PFSK-1 (cell line): ENCODE measurements around the gene ZNF746.

Source experiments
- POLR2AphosphoS5 ChIP-seq: IDR thresholded peaks from 2 replicates; pipeline ENCODE4 v1.6.1; 2012; ENCODE audit warnings: low read depth, mild to moderate bottlenecking, control low read depth, low read length, moderate library complexity
- SIN3A ChIP-seq: IDR thresholded peaks from 2 replicates; pipeline ENCODE4 v1.6.1; 2012; ENCODE audit warnings: mild to moderate bottlenecking, low read length, moderate library complexity, borderline replicate concordance; ENCODE audit not compliant: insufficient read depth
- TF ChIP-seq, protein P1 (sequence below), 2 experiments: IDR thresholded peaks; 2 replicates each; pipeline versions ENCODE4 v1.6.1 to v1.8.0; 2011 to 2012; ENCODE audit warnings: low read depth in 2 of 2, low read length in 2 of 2, control low read depth in 1 of 2, inconsistent platforms in 1 of 2, mild to moderate bottlenecking in 1 of 2, moderate library complexity in 1 of 2; ENCODE audit not compliant: insufficient read depth in 1 of 2

DNA sequence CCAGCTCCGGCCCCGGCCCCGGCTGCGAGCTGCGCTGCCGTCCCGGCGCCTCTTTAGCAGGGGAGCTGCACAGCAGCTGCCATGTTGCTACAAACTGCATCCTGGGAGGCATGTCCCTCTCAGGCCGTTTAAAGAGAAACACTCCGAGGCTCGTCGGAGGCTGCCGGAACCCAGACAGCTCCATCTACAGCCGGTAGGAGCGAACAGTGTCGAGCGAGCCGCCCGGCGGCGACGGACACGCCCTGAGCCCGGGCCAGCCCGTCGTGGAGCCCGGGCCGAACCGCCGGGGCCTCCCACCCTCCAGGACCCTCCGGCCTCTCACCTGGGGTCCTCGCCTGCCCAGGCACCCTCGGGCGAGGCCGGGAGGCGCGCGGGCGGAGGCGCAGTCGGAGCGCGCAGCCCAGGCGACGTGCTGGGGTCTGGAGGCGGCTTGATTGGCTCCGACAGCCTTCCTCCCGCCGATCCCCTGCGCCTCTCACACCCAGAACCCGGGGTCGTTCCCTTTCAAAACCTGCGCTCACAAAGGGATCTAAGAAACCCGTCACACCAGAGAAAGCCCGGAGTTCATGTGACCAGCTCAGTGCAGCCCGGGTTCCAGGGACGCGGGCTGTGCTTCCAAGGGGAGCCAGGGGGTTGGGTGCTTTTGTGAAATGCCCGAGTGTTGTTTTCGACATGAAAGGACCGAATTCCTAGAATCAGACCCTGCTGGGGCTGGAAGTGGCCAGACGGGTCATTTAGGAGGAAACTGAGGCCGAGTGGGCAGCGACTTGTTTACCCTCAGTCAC is 36.9 kb downstream of the ZNF746 start, which contains the start of gene ZNF777:
- TF ChIP-seq POLR2AphosphoS5 (peak; percentile 46; the same call in 1 of the 2 replicates), SIN3A (no peak)
- TF ChIP-seq, protein P1, sequence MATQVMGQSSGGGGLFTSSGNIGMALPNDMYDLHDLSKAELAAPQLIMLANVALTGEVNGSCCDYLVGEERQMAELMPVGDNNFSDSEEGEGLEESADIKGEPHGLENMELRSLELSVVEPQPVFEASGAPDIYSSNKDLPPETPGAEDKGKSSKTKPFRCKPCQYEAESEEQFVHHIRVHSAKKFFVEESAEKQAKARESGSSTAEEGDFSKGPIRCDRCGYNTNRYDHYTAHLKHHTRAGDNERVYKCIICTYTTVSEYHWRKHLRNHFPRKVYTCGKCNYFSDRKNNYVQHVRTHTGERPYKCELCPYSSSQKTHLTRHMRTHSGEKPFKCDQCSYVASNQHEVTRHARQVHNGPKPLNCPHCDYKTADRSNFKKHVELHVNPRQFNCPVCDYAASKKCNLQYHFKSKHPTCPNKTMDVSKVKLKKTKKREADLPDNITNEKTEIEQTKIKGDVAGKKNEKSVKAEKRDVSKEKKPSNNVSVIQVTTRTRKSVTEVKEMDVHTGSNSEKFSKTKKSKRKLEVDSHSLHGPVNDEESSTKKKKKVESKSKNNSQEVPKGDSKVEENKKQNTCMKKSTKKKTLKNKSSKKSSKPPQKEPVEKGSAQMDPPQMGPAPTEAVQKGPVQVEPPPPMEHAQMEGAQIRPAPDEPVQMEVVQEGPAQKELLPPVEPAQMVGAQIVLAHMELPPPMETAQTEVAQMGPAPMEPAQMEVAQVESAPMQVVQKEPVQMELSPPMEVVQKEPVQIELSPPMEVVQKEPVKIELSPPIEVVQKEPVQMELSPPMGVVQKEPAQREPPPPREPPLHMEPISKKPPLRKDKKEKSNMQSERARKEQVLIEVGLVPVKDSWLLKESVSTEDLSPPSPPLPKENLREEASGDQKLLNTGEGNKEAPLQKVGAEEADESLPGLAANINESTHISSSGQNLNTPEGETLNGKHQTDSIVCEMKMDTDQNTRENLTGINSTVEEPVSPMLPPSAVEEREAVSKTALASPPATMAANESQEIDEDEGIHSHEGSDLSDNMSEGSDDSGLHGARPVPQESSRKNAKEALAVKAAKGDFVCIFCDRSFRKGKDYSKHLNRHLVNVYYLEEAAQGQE (IDR thresholded peaks at IDR 0.05; ENCODE audit: insufficient read depth in 1 of 2, low read depth in 2 of 2, low read length in 2 of 2) = peak in 1 of 2 experiments; percentile 13; a peak in 1 of 4 replicates
